Skin of body (tissue), 2 donors: Measurements from ENCODE around the gene HCRTR1. TPM values are rescaled to one million over a fixed set of nuclear protein-coding genes. Genes with fewer than 3 reads are reported as not detected.

Experiments
- DNase-seq: peaks from one replicate; lab custom pipeline; 2025; lab: John Stamatoyannopoulos, UW
- total RNA-seq: library from RNA; depleted of rRNA; stranded (reverse); fragments of >200 nt; gene quantifications from one replicate; pipeline ENCODE4 v1.2.3, GENCODE V29; 2014

Gene HCRTR1
- total RNA-seq, 1 donor from 2014 or later = not detected

GRCh38 chr1:31596737-31597097, 20.8 kb upstream of the HCRTR1 start:
- DNase-seq = no peak

DNA sequence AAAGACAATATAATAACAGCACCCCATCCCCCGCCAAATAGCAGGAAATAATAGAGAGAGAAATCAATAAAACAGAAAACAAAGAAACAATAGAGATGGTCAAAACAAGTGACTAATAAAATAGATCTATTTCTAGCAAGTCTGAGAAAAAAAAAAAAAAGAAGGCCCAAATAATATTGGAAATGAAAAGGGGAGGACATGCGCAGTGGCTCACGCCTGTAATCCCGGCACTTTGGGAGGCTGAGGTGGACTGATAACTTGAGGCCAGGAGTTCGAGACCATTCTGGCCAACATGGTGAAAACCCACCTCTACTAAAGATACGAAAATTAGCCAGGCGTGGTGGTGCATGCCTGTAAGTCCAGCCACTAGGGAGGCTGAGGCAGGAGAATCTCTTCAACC, 18.5 kb upstream of the HCRTR1 start:
- DNase-seq = no peak

GRCh38 chr1:31600641-31601040, 16.8 kb upstream of the HCRTR1 start:
- DNase-seq = no peak

DNA sequence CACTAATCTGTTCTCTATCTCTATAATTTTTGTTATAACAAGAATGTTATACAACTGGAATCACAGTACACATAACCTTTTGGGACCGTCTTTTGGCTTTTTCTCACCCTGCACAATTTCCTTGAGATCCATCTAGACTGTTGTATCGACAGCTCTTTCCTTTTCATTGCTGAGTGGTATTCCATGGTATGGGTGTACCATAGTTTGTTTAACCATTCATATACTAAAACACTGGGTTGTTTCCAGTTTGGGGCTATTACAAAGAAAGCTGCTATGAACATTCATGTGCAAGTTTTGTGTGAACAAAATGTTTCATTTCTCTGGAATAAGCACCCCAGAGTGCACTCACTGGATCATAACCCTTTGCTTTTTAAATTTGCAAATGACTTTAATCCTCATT, 15.4 kb upstream of the HCRTR1 start:
- DNase-seq = no peak

GRCh38 chr1:31605908-31606427, 11.5 kb upstream of the HCRTR1 start:
- no peak for DNase-seq

DNA sequence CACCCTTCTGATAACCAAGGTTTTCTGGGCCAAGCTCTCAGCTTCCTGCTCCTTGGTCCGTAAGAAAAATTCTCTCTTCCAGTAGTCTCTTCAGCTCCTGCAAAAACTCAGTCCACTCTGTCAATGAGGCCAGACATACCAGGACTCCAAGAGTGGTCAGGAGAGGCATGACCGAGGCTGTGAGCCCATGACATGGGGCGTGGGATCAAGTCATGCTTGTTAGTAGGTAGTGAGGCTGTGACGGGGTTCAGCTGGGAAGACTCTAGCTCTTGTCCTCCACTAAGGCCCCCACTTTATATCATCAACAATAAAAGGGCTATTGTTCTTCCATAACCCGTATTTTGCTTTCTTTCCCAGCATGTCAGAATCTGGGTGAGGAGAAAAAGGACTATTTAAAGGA, 10.1 kb upstream of the HCRTR1 start:
- DNase-seq = no peak

DNA sequence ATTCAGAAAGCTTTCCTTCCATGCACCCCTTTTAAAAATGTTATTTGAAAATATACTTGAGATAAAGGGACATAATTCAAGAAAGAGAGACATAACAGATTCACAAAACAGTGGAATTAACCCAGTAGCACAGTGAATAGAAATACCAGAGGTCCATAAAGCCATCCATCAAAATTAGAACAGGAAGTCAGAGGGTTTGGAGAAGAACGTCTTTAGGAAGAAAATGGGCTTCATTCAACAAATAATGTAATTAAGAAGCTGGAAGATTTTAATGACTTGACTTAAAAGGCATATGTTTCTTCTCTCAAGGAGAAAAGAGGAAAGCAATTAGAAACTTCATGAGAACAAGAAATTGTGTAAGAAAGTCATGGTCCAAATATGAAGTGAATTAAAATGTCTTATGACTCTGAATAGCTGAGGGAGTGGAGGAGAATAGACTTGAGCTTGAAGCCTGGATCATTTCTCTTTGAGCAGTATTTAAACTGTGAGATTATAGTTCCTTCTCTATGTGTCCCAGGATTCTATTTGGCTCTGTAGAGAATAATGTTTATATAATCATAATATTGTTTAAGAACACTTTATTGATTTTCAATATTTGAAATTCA, 7.9 kb upstream of the HCRTR1 start:
- peak; percentile 46 for DNase-seq

DNA sequence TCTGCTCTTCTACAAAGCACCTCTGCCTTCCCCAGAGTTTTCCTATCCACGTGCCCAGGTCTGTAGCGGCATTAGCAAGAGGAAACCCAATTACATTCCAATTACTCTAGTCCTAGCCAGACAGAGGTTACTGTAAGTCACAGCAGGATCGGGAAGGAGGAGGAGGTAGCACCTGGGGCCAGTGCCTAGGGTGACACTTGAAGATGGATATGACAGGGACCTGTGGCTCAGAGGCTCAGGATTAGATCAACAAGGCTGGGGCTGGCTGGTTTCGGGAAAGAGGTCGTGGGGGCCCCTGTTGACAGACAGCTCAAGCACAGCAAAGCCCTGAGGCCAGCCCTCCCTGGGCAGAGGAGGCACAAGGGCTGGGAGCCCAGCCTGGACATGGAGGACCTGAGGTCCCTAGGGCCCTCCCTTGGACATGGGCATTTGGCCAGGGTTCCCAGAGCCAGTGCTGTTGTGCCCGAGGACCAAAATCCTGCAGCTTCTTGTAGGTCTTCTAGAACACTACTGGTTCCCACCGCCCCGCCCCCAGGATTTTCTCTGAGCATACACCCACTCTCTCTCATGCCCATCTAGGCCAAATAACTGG, 3.0 kb upstream of the HCRTR1 start:
- no peak for DNase-seq

- DNase-seq = no peak
These were observed 2.1 kb upstream of the HCRTR1 start for GRCh38 chr1:31615414-31615813.

GRCh38 chr1:31615939-31616338, 1.6 kb upstream of the HCRTR1 start:
- no peak for DNase-seq

- no peak for DNase-seq
These were observed 642 bp downstream of the HCRTR1 start for GRCh38 chr1:31617916-31618746.

DNA sequence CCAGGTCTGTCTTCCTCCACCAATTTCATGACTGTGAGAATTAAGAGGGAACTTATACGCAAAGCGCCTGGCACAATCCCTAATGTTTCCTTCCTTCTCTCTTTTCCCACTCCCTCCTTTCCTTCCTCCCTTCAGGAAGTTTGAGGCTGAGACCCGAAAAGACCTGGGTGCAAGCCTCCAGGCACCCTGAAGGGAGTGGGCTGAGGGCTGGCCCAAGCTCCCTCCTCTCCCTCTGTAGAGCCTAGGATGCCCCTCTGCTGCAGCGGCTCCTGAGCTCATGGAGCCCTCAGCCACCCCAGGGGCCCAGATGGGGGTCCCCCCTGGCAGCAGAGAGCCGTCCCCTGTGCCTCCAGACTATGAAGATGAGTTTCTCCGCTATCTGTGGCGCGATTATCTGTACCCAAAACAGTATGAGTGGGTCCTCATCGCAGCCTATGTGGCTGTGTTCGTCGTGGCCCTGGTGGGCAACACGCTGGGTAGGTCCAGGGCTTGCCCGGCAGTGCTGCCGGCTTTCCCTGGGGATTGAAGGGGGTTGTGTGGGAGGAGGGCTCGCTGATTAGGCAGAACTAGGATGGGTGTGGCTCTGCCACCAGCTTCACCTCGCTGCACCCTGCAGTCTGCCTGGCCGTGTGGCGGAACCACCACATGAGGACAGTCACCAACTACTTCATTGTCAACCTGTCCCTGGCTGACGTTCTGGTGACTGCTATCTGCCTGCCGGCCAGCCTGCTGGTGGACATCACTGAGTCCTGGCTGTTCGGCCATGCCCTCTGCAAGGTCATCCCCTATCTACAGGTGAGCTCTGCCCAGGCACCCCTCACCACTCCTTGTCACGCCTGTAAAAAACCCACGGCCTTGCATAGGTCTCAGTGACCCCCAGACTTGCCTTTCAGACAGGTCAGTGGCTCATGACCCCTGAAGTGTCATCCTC, 1.7 kb downstream of the HCRTR1 start:
- no peak for DNase-seq

DNA sequence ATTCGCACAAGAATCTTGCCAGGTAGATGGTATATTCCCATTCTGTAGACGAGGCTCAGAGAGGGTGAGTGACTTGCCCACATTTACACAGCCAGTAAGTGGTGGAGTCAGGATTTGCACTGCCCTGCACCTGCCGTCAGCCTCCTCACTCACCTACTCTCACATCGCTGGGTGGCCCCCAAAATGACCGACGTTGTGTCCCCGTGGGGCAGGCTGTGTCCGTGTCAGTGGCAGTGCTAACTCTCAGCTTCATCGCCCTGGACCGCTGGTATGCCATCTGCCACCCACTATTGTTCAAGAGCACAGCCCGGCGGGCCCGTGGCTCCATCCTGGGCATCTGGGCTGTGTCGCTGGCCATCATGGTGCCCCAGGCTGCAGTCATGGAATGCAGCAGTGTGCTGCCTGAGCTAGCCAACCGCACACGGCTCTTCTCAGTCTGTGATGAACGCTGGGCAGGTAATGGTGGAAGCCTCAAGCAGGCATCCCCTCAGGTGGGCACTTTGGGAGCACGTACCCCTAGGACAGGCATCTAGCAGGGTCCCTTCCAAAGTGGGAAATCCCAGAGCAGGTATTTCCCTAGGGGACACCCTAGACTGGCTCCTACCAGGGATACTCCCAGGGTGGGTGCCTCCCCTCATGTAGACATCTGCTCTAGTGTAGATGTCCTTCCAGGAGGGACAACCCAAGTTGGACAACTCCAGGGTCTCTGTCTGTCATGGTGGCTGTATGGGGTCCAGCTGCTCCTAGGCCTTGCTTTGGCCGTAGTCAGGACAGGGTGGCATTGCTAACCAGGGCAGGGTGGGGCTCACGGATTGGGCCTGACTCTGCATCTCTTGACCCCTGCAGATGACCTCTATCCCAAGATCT, 3.4 kb downstream of the HCRTR1 start:
- no peak for DNase-seq

DNA sequence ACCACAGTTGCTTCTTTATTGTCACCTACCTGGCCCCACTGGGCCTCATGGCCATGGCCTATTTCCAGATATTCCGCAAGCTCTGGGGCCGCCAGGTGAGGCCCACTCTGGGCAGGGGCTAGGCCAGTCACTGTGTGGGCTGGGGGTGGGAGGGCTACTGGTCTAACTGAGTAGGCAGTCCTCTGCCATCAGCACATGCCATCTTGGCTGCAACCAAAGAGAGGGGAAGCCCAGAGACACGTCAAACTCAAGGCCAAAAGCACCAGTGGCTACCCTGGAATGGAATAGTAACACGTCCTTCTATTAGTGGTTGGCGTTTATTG, 4.0 kb downstream of the HCRTR1 start:
- DNase-seq = no peak

- no peak for DNase-seq
These were observed 4.6 kb downstream of the HCRTR1 start for GRCh38 chr1:31621847-31622730.

- DNase-seq = no peak
These were observed 5.9 kb downstream of the HCRTR1 start for GRCh38 chr1:31623365-31623764.

GRCh38 chr1:31624309-31624708, 6.8 kb downstream of the HCRTR1 start:
- DNase-seq = no peak

- no peak for DNase-seq
These were observed 7.4 kb downstream of the HCRTR1 start for GRCh38 chr1:31624731-31625514.
